Measurements from ENCODE around the gene RAX2. TPM values are rescaled to one million over a fixed set of nuclear protein-coding genes. Genes with fewer than 3 reads are reported as not detected.

Gene RAX2
- total and polyA plus RNA-seq, 10 of the 15 experiments (the other 5 are each of a cell fraction or from before 2014, with no cell fraction given): not detected

Small RNAs within 50 kb of the gene (small RNA-seq; reads per million reads assigned to genes)
- not detected for gene AC005777.1

Other genes with a start within 250 kb of the RAX2 start
Only the 7 nearest of the 17 such genes appear.
- gene PIP5K1C, start 71.8 kb downstream of the RAX2 start, total RNA-seq (2014; rRNA removed): 4.5 and 6.0 TPM in 2 replicates
- gene PIP5K1C, start 71.8 kb downstream of the RAX2 start, total RNA-seq (2014; rRNA removed; fragmentation: Illumina TruSeq; extraction: Trizol): 2.2 TPM in 2 replicates
- gene PIP5K1C, start 71.8 kb downstream of the RAX2 start, total RNA-seq (2021): 19.0 and 19.6 TPM in 2 replicates
- 0.84 and 2.3 TPM in 2 replicates for gene PIP5K1C, start 71.8 kb downstream of the RAX2 start, polyA plus RNA-seq (2011; rRNA removed)
- gene PIP5K1C, start 71.8 kb downstream of the RAX2 start, polyA plus RNA-seq (2014; fragmentation: Illumina TruSeq; extraction: Trizol): 2.4 and 4.6 TPM in 2 replicates
- gene PIP5K1C, start 71.8 kb downstream of the RAX2 start, polyA plus RNA-seq (2014; fragmentation: Nextera tagmentation; extraction: Ambion mirVana): under 1 TPM; 0.39 to 0.46 TPM
- 9.3 and 12.6 TPM in 2 replicates for gene PIP5K1C, start 71.8 kb downstream of the RAX2 start, polyA plus RNA-seq (2014; rRNA removed)
- 10 to 100 TPM in 1 of 2 experiments, 1 to 10 TPM in 1; 7.8 to 10.3 TPM for gene PIP5K1C, start 71.8 kb downstream of the RAX2 start, polyA plus RNA-seq (2016; fragmentation: Nextera tagmentation; extraction: Ambion mirVana)
- not detected in 2 replicates for gene TJP3, start 63.8 kb downstream of the RAX2 start, total RNA-seq (2014; rRNA removed)
- not detected in 2 replicates for gene TJP3, start 63.8 kb downstream of the RAX2 start, total RNA-seq (2014; rRNA removed; fragmentation: Illumina TruSeq; extraction: Trizol)
- 0.16 and 0.41 TPM in 2 replicates for gene TJP3, start 63.8 kb downstream of the RAX2 start, total RNA-seq (2021)
- gene TJP3, start 63.8 kb downstream of the RAX2 start, polyA plus RNA-seq (2011; rRNA removed): 0.06 and 0.18 TPM in 2 replicates
- gene TJP3, start 63.8 kb downstream of the RAX2 start, polyA plus RNA-seq (2014; fragmentation: Illumina TruSeq; extraction: Trizol): not detected in 2 replicates
- not detected for gene TJP3, start 63.8 kb downstream of the RAX2 start, polyA plus RNA-seq (2014; fragmentation: Nextera tagmentation; extraction: Ambion mirVana)
- 0.03 and 0.04 TPM in 2 replicates for gene TJP3, start 63.8 kb downstream of the RAX2 start, polyA plus RNA-seq (2014; rRNA removed)
- gene TJP3, start 63.8 kb downstream of the RAX2 start, polyA plus RNA-seq (2016; fragmentation: Nextera tagmentation; extraction: Ambion mirVana): 1 to 10 TPM in 1 of 2 experiments, not detected in 1; 1.2 TPM
- gene APBA3, start 10.5 kb downstream of the RAX2 start, total RNA-seq (2014; rRNA removed): 29.4 and 29.6 TPM in 2 replicates
- 8.7 and 11.5 TPM in 2 replicates for gene APBA3, start 10.5 kb downstream of the RAX2 start, total RNA-seq (2014; rRNA removed; fragmentation: Illumina TruSeq; extraction: Trizol)
- 24.7 and 27.0 TPM in 2 replicates for gene APBA3, start 10.5 kb downstream of the RAX2 start, total RNA-seq (2021)
- 5.8 and 13.4 TPM in 2 replicates for gene APBA3, start 10.5 kb downstream of the RAX2 start, polyA plus RNA-seq (2011; rRNA removed)
- gene APBA3, start 10.5 kb downstream of the RAX2 start, polyA plus RNA-seq (2014; fragmentation: Illumina TruSeq; extraction: Trizol): 1.9 and 8.8 TPM in 2 replicates
- under 1 TPM; 0.31 to 0.91 TPM for gene APBA3, start 10.5 kb downstream of the RAX2 start, polyA plus RNA-seq (2014; fragmentation: Nextera tagmentation; extraction: Ambion mirVana)
- 36.4 and 40.4 TPM in 2 replicates for gene APBA3, start 10.5 kb downstream of the RAX2 start, polyA plus RNA-seq (2014; rRNA removed)
- gene APBA3, start 10.5 kb downstream of the RAX2 start, polyA plus RNA-seq (2016; fragmentation: Nextera tagmentation; extraction: Ambion mirVana): 10 to 100 TPM; 23.2 to 27.3 TPM
- 81.9 and 86.2 TPM in 2 replicates for gene MRPL54, start 9.5 kb downstream of the RAX2 start, total RNA-seq (2014; rRNA removed)
- gene MRPL54, start 9.5 kb downstream of the RAX2 start, total RNA-seq (2014; rRNA removed; fragmentation: Illumina TruSeq; extraction: Trizol): 73.2 and 77.4 TPM in 2 replicates
- gene MRPL54, start 9.5 kb downstream of the RAX2 start, total RNA-seq (2021): 72.9 and 75.5 TPM in 2 replicates
- gene MRPL54, start 9.5 kb downstream of the RAX2 start, polyA plus RNA-seq (2011; rRNA removed): 39.4 and 61.6 TPM in 2 replicates
- 14.3 and 46.5 TPM in 2 replicates for gene MRPL54, start 9.5 kb downstream of the RAX2 start, polyA plus RNA-seq (2014; fragmentation: Illumina TruSeq; extraction: Trizol)
- gene MRPL54, start 9.5 kb downstream of the RAX2 start, polyA plus RNA-seq (2014; fragmentation: Nextera tagmentation; extraction: Ambion mirVana): 10 to 100 TPM in 1 of 2 experiments, 1 to 10 TPM in 1; 3.1 to 14.9 TPM
- gene MRPL54, start 9.5 kb downstream of the RAX2 start, polyA plus RNA-seq (2014; rRNA removed): 78.3 and 107 TPM in 2 replicates
- 10 to 100 TPM; 86.3 to 98.7 TPM for gene MRPL54, start 9.5 kb downstream of the RAX2 start, polyA plus RNA-seq (2016; fragmentation: Nextera tagmentation; extraction: Ambion mirVana)
- gene MATK, start 14.2 kb upstream of the RAX2 start, total RNA-seq (2014; rRNA removed): 1.8 and 1.9 TPM in 2 replicates
- 0.37 and 0.72 TPM in 2 replicates for gene MATK, start 14.2 kb upstream of the RAX2 start, total RNA-seq (2014; rRNA removed; fragmentation: Illumina TruSeq; extraction: Trizol)
- 1.6 and 1.8 TPM in 2 replicates for gene MATK, start 14.2 kb upstream of the RAX2 start, total RNA-seq (2021)
- gene MATK, start 14.2 kb upstream of the RAX2 start, polyA plus RNA-seq (2011; rRNA removed): 1.4 and 2.2 TPM in 2 replicates
- gene MATK, start 14.2 kb upstream of the RAX2 start, polyA plus RNA-seq (2014; fragmentation: Illumina TruSeq; extraction: Trizol): 0.38 TPM in 1 of 2 replicates, not detected in the other
- gene MATK, start 14.2 kb upstream of the RAX2 start, polyA plus RNA-seq (2014; fragmentation: Nextera tagmentation; extraction: Ambion mirVana): not detected
- gene MATK, start 14.2 kb upstream of the RAX2 start, polyA plus RNA-seq (2014; rRNA removed): 1.6 TPM in 2 replicates
- gene MATK, start 14.2 kb upstream of the RAX2 start, polyA plus RNA-seq (2016; fragmentation: Nextera tagmentation; extraction: Ambion mirVana): under 1 TPM; 0.24 to 0.71 TPM
- not detected in 2 replicates for gene ZFR2, start 96.8 kb upstream of the RAX2 start, total RNA-seq (2014; rRNA removed)
- not detected in 2 replicates for gene ZFR2, start 96.8 kb upstream of the RAX2 start, total RNA-seq (2014; rRNA removed; fragmentation: Illumina TruSeq; extraction: Trizol)
- 0.18 TPM in 1 of 2 replicates, not detected in the other for gene ZFR2, start 96.8 kb upstream of the RAX2 start, total RNA-seq (2021)
- not detected in 2 replicates for gene ZFR2, start 96.8 kb upstream of the RAX2 start, polyA plus RNA-seq (2011; rRNA removed)
- gene ZFR2, start 96.8 kb upstream of the RAX2 start, polyA plus RNA-seq (2014; fragmentation: Illumina TruSeq; extraction: Trizol): not detected in 2 replicates
- gene ZFR2, start 96.8 kb upstream of the RAX2 start, polyA plus RNA-seq (2014; fragmentation: Nextera tagmentation; extraction: Ambion mirVana): not detected
- not detected in 2 replicates for gene ZFR2, start 96.8 kb upstream of the RAX2 start, polyA plus RNA-seq (2014; rRNA removed)
- not detected for gene ZFR2, start 96.8 kb upstream of the RAX2 start, polyA plus RNA-seq (2016; fragmentation: Nextera tagmentation; extraction: Ambion mirVana)
- gene ATCAY, start 108.5 kb upstream of the RAX2 start, total RNA-seq (2014; rRNA removed): under 0.01 and 0.05 TPM in 2 replicates
- 0.05 TPM in 1 of 2 replicates, not detected in the other for gene ATCAY, start 108.5 kb upstream of the RAX2 start, total RNA-seq (2014; rRNA removed; fragmentation: Illumina TruSeq; extraction: Trizol)
- not detected in 2 replicates for gene ATCAY, start 108.5 kb upstream of the RAX2 start, total RNA-seq (2021)
- gene ATCAY, start 108.5 kb upstream of the RAX2 start, polyA plus RNA-seq (2011; rRNA removed): not detected in 2 replicates
- 0.01 and 0.10 TPM in 2 replicates for gene ATCAY, start 108.5 kb upstream of the RAX2 start, polyA plus RNA-seq (2014; fragmentation: Illumina TruSeq; extraction: Trizol)
- gene ATCAY, start 108.5 kb upstream of the RAX2 start, polyA plus RNA-seq (2014; fragmentation: Nextera tagmentation; extraction: Ambion mirVana): under 1 TPM in 1 of 2 experiments, not detected in 1; 0.02 TPM
- 0.01 and 0.05 TPM in 2 replicates for gene ATCAY, start 108.5 kb upstream of the RAX2 start, polyA plus RNA-seq (2014; rRNA removed)
- gene ATCAY, start 108.5 kb upstream of the RAX2 start, polyA plus RNA-seq (2016; fragmentation: Nextera tagmentation; extraction: Ambion mirVana): under 1 TPM; 0.04 TPM